B cell (primary cell): Measurements from ENCODE around the gene TANK. TPM values are rescaled to one million over a fixed set of nuclear protein-coding genes. Genes with fewer than 3 reads are reported as not detected.

Experiments used
- ATAC-seq: fragments of 200-7000 bp; cut with Tn5 transposase; one replicate; pipeline ENCODE4 v1.10.0; 2021; ENCODE audit warnings: low read depth, mild to moderate bottlenecking, moderate number of reproducible peaks, moderate library complexity
- CTCF ChIA-PET: fragments of 350-600 bp; sonication (Branson Sonifier 250); formaldehyde crosslinking; loops from one replicate; lab custom pipeline; 2021; ENCODE audit warnings: antibody characterized with exemption, inconsistent platforms; lab: Charles Lee
- POLR2A ChIA-PET: fragments of 350-600 bp; sonication (Branson Sonifier 250); formaldehyde crosslinking; loops from one replicate; lab custom pipeline; 2021; ENCODE audit warnings: antibody characterized with exemption; lab: Charles Lee
- DNase-seq: peaks from one replicate; pipeline ENCODE4 v3.0.0; 2013
- H2AFZ ChIP-seq: 2 replicates; pipeline ENCODE4 v1.6.1; 2012; ENCODE audit warnings: mild to moderate bottlenecking, low read depth, low read length; ENCODE audit not compliant: insufficient read depth, poor library complexity, severe bottlenecking
- H3K27ac ChIP-seq, 2 donors: 1 replicate in 1 of 2; 2 replicates in 1 of 2; pipeline ENCODE4 v1.5.1; 2012 to 2013; ENCODE audit warnings: low read length in 2 of 2, mild to moderate bottlenecking in 2 of 2, moderate library complexity in 1 of 2
- H3K27me3 ChIP-seq, 4 experiments: fragments of 200-600 bp in 1 of 4; sonication (generic) in 1 of 4; replicated peaks in 1 of 4; 1 replicate in 2 of 4; 2 replicates in 2 of 4; pipeline versions ENCODE4 v1.6.1 to v1.7.0; 2013 to 2016; ENCODE audit warnings: low read length in 3 of 4, mild to moderate bottlenecking in 2 of 4, mixed read lengths in 1 of 4, moderate library complexity in 1 of 4; ENCODE audit not compliant: insufficient read depth in 4 of 4, control insufficient read depth in 3 of 4; ENCODE audit errors: control extremely low read depth in 1 of 4
- H3K36me3 ChIP-seq, 2 experiments: replicated peaks in 1 of 2; 1 replicate in 1 of 2; 2 replicates in 1 of 2; pipeline versions ENCODE4 v1.6.1 to v1.7.1; 2013; ENCODE audit warnings: low read length in 1 of 2; ENCODE audit not compliant: insufficient read depth in 2 of 2, control insufficient read depth in 1 of 2; ENCODE audit errors: control extremely low read depth in 1 of 2, extremely low read depth in 1 of 2
- H3K4me1 ChIP-seq, 2 donors: fragments of 200-600 bp in 1 of 2; sonication (generic) in 1 of 2; 1 replicate in 1 of 2; 2 replicates in 1 of 2; pipeline versions ENCODE4 v1.5.1 to v1.6.1; 2013 to 2017; ENCODE audit warnings: low read length in 2 of 2; ENCODE audit not compliant: control insufficient read depth in 2 of 2, insufficient read depth in 2 of 2
- H3K4me2 ChIP-seq: replicated peaks from 2 replicates; pipeline ENCODE3; 2012; ENCODE audit warnings: mild to moderate bottlenecking, low read depth, low read length; ENCODE audit not compliant: poor library complexity, severe bottlenecking
- H3K4me3 ChIP-seq, 5 experiments: fragments of 200-600 bp in 1 of 5; sonication (generic) in 1 of 5; 1 replicate in 3 of 5; 2 replicates in 2 of 5; pipeline versions ENCODE4 v1.5.1 to v1.7.0; 2011 to 2016; ENCODE audit warnings: low read length in 4 of 5, mild to moderate bottlenecking in 4 of 5, low read depth in 2 of 5, control low read depth in 1 of 5, moderate library complexity in 1 of 5; ENCODE audit not compliant: insufficient read depth in 1 of 5; ENCODE audit errors: control extremely low read depth in 1 of 5, extremely low read depth in 1 of 5
- H3K79me2 ChIP-seq: fragments of 200-600 bp; sonication (generic); one replicate; pipeline ENCODE4 v1.6.0; 2016; ENCODE audit warnings: low read length; ENCODE audit not compliant: control insufficient read depth, insufficient read depth
- H3K9ac ChIP-seq: fragments of 200-600 bp; sonication (generic); 2 replicates; pipeline ENCODE4 v1.6.1; 2017; ENCODE audit warnings: mild to moderate bottlenecking, low read length, moderate library complexity
- H3K9me3 ChIP-seq, 3 donors: one replicate each; pipeline versions ENCODE4 v1.6.1 to v1.7.1; 2013; ENCODE audit warnings: low read length in 2 of 3; ENCODE audit not compliant: control insufficient read depth in 2 of 3, insufficient read depth in 1 of 3; ENCODE audit errors: control extremely low read depth in 1 of 3
- H4K20me1 ChIP-seq: 2 replicates; pipeline ENCODE4 v1.6.0; 2012; ENCODE audit warnings: mild to moderate bottlenecking, low read length; ENCODE audit not compliant: insufficient read depth, control insufficient read depth, poor library complexity, severe bottlenecking
- H3K27ac Mint-ChIP-seq: one replicate; pipeline ENCODE4 v1.8.0; 2021; ENCODE audit warnings: mixed read lengths
- H3K27me3 Mint-ChIP-seq: one replicate; pipeline ENCODE4 v1.8.0; 2021; ENCODE audit warnings: mixed read lengths
- H3K4me1 Mint-ChIP-seq: one replicate; pipeline ENCODE4 v1.8.0; 2021; ENCODE audit warnings: mixed read lengths
- H3K4me3 Mint-ChIP-seq: one replicate; pipeline ENCODE4 v1.8.0; 2021; ENCODE audit warnings: mixed read lengths
- H3K9me3 Mint-ChIP-seq: one replicate; pipeline ENCODE4 v1.8.0; 2022; ENCODE audit warnings: mixed read lengths; ENCODE audit not compliant: insufficient read depth
- EZH2 ChIP-seq: IDR thresholded peaks from 2 replicates; pipeline ENCODE4 v1.6.1; 2012; ENCODE audit warnings: borderline replicate concordance, low read depth, mild to moderate bottlenecking, moderate library complexity, low read length; ENCODE audit not compliant: insufficient read depth, poor library complexity, severe bottlenecking
- WGBS: methylation state at CpG from one replicate; pipeline ENCODE4 v1.1.5; 2013; ENCODE audit warnings: missing lambda C conversion rate; ENCODE audit not compliant: insufficient coverage; 5-methylcytosine and 5-hydroxymethylcytosine counted together
- intact Hi-C: fragments of 100-400 bp; cut with micrococcal nuclease; formaldehyde crosslinking; loops from one replicate; pipeline ENCODE4 v1.10.0; 2022
- polyA plus RNA-seq: library from polyadenylated mRNA; depleted of rRNA; stranded (reverse); fragments of >200 nt; gene quantifications from 2 replicates; pipeline ENCODE4 v1.2.3, GENCODE V29; 2012
- total RNA-seq, 2 donors: library from RNA; stranded (reverse); fragments of 120-200 nt in 1 of 2; gene quantifications; 1 replicate in 1 of 2; 2 replicates in 1 of 2; pipeline versions ENCODE4 v1.2.3 to v1.2.4, GENCODE V29; 2013 to 2022
- TF ChIP-seq, protein P1 (sequence below): fragments of 200-600 bp; IDR thresholded peaks from one replicate; pipeline ENCODE4 v1.8.0; 2022; ENCODE audit warnings: antibody characterized with exemption, mild to moderate bottlenecking

The TANK gene
- total and polyA plus RNA-seq, 2 donors (not counting 1 experiment from before 2014, with no cell fraction given): 62.4 to 179 TPM

DNA sequence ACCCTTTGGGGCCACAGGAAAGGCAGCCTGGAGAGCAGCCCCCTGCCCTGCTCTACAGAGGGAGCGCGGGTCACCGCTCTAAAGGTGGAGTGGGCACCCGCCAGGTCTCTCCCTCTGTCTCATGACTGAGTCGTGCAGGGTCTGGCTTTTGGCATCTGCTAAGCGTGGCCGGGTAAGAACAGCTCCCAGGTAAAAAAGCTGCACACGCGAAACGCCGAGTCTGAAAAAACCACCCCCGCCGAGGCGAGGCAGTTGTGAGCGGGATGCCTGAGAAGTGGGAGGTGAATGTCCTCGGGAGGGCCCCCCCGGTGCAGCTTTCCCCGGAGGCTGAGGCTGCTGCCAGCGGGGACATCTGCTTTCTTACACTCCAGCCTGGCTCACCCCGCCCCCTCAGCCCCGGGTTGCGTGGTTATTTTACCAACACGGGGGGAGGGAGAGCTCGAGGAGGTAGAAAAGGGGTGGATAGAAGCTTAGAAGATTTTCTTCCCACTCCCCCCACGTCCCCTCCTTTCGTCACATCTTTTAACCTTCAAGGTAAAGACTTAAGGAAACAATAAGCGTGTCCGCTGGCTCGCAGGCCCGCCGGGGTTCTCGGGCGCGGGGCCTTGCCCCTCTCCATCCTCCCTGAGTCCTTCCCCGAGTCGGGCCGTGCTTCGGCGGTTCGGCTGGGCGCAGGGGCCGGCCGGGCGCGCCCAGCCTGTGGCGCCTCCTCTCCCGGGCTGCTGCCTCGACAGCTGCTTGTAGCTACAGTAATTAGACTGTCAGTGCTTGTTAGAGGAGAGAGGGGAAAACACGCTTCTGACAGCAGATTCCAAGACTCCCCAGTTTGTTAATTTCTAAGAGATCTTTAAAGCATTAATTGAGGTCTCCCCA, 77.4 kb downstream of the TANK start:
- ATAC-seq: peak; percentile 42
- Histone ChIP-seq H3K9ac (peak overlapping the region; percentile 70), H2AFZ (peak overlapping the region; percentile 77), H3K4me1 (peaks cover 8 to 16% of the 10 kb centered on the region in 2 donors), H3K9me3 (peaks cover 0 to 3% (median 0%) of the 10 kb centered on the region in 3 donors), H4K20me1 (peaks cover 10% of the 10 kb centered on the region), H3K4me3 (peak overlapping the region; percentile 43 to 75 (median 57)), H3K36me3 (peaks cover 6 to 18% of the 10 kb centered on the region in 2 experiments), H3K27ac (no peak overlapping the region), H3K4me2 (peak overlapping the region; percentile 97), H3K27me3 (peaks cover 0 to 6% (median 0%) of the 10 kb centered on the region in 4 experiments), H3K79me2 (no peaks in the 10 kb centered on the region)
- ChIA-PET POLR2A (no interaction called here), CTCF (interaction anchor here (0.7 to 1.5 kb wide), 5 partner anchors 9 to 174 kb away, joined by 3 to 6 read pairs (median 3); no protein-coding TSS in a partner anchor)
- H3K9me3 Mint-ChIP-seq: no peaks in the 10 kb centered on the region
- intact Hi-C loops: no loop called here
- peaks cover 41% of the 10 kb centered on the region for H3K4me1 Mint-ChIP-seq
- peak overlapping the region; percentile 60 for H3K27ac Mint-ChIP-seq
- WGBS: 18% methylated on average over 32 of the region's 49 CpGs
- peak; percentile 60 for DNase-seq
- H3K4me3 Mint-ChIP-seq: peak overlapping the region; percentile 90
- no peaks in the 10 kb centered on the region for H3K27me3 Mint-ChIP-seq
- no peak for TF ChIP-seq EZH2
- TF ChIP-seq, protein P1, sequence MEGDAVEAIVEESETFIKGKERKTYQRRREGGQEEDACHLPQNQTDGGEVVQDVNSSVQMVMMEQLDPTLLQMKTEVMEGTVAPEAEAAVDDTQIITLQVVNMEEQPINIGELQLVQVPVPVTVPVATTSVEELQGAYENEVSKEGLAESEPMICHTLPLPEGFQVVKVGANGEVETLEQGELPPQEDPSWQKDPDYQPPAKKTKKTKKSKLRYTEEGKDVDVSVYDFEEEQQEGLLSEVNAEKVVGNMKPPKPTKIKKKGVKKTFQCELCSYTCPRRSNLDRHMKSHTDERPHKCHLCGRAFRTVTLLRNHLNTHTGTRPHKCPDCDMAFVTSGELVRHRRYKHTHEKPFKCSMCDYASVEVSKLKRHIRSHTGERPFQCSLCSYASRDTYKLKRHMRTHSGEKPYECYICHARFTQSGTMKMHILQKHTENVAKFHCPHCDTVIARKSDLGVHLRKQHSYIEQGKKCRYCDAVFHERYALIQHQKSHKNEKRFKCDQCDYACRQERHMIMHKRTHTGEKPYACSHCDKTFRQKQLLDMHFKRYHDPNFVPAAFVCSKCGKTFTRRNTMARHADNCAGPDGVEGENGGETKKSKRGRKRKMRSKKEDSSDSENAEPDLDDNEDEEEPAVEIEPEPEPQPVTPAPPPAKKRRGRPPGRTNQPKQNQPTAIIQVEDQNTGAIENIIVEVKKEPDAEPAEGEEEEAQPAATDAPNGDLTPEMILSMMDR: no peak

DNA sequence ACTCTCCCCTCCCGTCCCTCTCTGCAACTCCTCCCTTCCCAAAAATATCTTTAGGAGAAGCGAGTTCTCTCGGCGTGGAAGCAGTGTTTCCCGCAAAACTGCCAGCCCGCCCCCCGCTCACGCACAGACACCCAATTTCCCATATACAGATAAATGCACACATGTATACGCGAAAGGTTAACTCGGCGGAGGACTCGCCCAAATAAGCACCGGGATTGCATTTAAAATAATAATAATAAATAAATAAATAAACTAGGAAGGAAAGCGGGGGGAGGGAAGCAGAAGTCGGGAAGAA, 78.0 kb downstream of the TANK start:
- WGBS: 0% methylated on average over 6 of the region's 16 CpGs
- no peak overlapping the region for H3K27ac ChIP-seq
- H3K4me2 ChIP-seq: peak overlapping the region; percentile 97
- H3K4me3 Mint-ChIP-seq: peak overlapping the region; percentile 90
- peaks cover 0 to 3% (median 0%) of the 10 kb centered on the region in 3 donors for H3K9me3 ChIP-seq
- H3K27me3 ChIP-seq: peaks cover 0 to 6% (median 0%) of the 10 kb centered on the region in 4 experiments
- H3K79me2 ChIP-seq: no peaks in the 10 kb centered on the region
- intact Hi-C loops: no loop called here
- no peak for TF ChIP-seq EZH2
- peaks cover 12 to 16% of the 10 kb centered on the region in 2 donors for H3K4me1 ChIP-seq
- H3K9me3 Mint-ChIP-seq: no peaks in the 10 kb centered on the region
- peak overlapping the region; percentile 70 for H3K9ac ChIP-seq
- H3K27ac Mint-ChIP-seq: peak overlapping the region; percentile 60
- POLR2A ChIA-PET: no interaction called here
- no peaks in the 10 kb centered on the region for H3K27me3 Mint-ChIP-seq
- H3K4me3 ChIP-seq: peak overlapping the region; percentile 43 to 75 (median 57)
- H3K36me3 ChIP-seq: peaks cover 3 to 16% of the 10 kb centered on the region in 2 experiments
- H3K4me1 Mint-ChIP-seq: peaks cover 47% of the 10 kb centered on the region
- CTCF ChIA-PET: interaction anchor here (0.9 to 1.3 kb wide), 2 partner anchors 9 to 174 kb away, joined by 3 read pairs; no protein-coding TSS in a partner anchor
- H4K20me1 ChIP-seq: peaks cover 10% of the 10 kb centered on the region
- DNase-seq: peak; percentile 19
- H2AFZ ChIP-seq: peak overlapping the region; percentile 77
- ATAC-seq: no peak
